Suprapubic skin (tissue), 4 donors: ENCODE measurements around the gene RTEL1. TPM values are rescaled to one million over a fixed set of nuclear protein-coding genes. Genes with fewer than 3 reads are reported as not detected.
A peak's percentile ranks its signal among the peaks of the same experiment; 100 is the strongest.
"Not testable (repeated sequence)": the region's sequence is repeated elsewhere in the genome, so short reads cannot be mapped to it uniquely, and the experiment has no call there.

Experiments used
- DNase-seq, 2 donors: peaks; one replicate each; pipeline ENCODE4 v3.0.0-alpha.2; 2019; ENCODE audit warnings: low spot score in 2 of 2
- H3K27ac ChIP-seq: fragments of 200-600 bp; sonication (generic); one replicate; pipeline ENCODE4 v1.5.1; 2019
- H3K27me3 ChIP-seq: fragments of 200-600 bp; sonication (generic); one replicate; pipeline ENCODE4 v1.5.1; 2019
- H3K36me3 ChIP-seq: fragments of 200-600 bp; sonication (generic); one replicate; pipeline ENCODE4 v1.5.1; 2019
- H3K4me1 ChIP-seq: fragments of 200-600 bp; sonication (generic); one replicate; pipeline ENCODE4 v1.5.1; 2019
- H3K4me3 ChIP-seq: fragments of 200-600 bp; sonication (generic); one replicate; pipeline ENCODE4 v1.5.1; 2019; ENCODE audit warnings: mild to moderate bottlenecking
- H3K9me3 ChIP-seq: fragments of 200-600 bp; sonication (generic); one replicate; pipeline ENCODE4 v1.5.1; 2019
- EP300 ChIP-seq: sonication (generic); formaldehyde crosslinking; IDR thresholded peaks from one replicate; pipeline ENCODE4 v1.6.1; 2017; ENCODE audit warnings: antibody characterized with exemption
- POLR2A ChIP-seq, 2 donors: fragments of 450-650 bp; IDR thresholded peaks; one replicate each; pipeline ENCODE4 v1.6.1; 2017; ENCODE audit warnings: antibody characterized with exemption in 2 of 2, mild to moderate bottlenecking in 2 of 2, moderate library complexity in 2 of 2
- POLR2AphosphoS5 ChIP-seq, 3 donors: sonication (generic); formaldehyde crosslinking; IDR thresholded peaks; one replicate each; pipeline ENCODE4 v1.6.1; 2017; ENCODE audit warnings: antibody characterized with exemption in 3 of 3
- WGBS: methylation state at CpG from one replicate; pipeline ENCODE4 v1.1.5; 2018; 5-methylcytosine and 5-hydroxymethylcytosine counted together
- total RNA-seq, 4 donors: library from RNA; depleted of rRNA; stranded (reverse); fragments of >200 nt; gene quantifications; one replicate each; pipeline ENCODE4 v1.1.0, GENCODE V29; 2016
- TF ChIP-seq, protein P1 (sequence below), 2 donors: fragments of 200-600 bp in 1 of 2; fragments of 450-650 bp in 1 of 2; sonication (generic) in 1 of 2; IDR thresholded peaks; one replicate each; pipeline ENCODE4 v1.5.1; 2016 to 2019; ENCODE audit warnings: antibody characterized with exemption in 2 of 2, mild to moderate bottlenecking in 1 of 2, moderate library complexity in 1 of 2

Gene RTEL1
- total RNA-seq, 4 donors from 2014 or later = 6.9 to 26.6 (median 13.9) TPM

DNA sequence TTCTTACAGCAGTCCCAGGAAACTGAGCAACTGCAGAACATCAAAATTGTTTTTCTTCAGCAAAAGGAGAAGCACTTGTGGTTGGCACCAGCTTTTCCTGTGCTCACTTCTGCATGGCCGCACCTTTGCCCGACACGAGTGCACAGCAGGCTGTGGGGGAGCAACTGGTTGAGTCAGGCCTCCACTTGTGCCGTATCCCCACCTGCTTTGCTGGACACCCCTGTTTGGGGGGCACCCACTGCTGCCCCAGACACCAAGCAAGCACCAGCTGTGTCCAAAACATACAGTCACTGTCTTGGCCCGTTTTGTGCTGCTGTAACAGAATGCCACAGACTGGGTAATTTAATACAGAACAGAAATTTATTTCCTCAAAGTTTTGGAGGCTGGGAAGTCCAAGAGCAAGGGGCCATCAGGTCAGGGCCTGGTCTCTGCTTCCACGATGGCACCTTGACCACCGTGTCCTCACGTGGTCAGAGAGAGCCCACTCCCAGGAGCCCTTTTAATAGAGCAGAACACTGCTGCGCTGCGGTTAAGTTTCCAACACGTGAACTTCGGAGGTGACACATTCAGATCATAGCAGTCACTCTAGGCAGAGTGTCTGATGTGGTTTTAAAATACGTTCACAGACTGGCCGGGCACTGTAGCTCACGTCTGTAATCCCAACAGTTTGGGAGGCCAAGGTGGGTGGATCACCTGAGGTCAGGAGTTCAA is 22.5 kb upstream of the RTEL1 start:
- 87% methylated on average over 15 of the region's 15 CpGs for WGBS
- no peaks in the 10 kb centered on the region for H3K36me3 ChIP-seq
- peaks cover 24% of the 10 kb centered on the region for H3K4me1 ChIP-seq
- no peak for DNase-seq
- H3K27me3 ChIP-seq = no peaks in the 10 kb centered on the region
- H3K27ac ChIP-seq = no peak overlapping the region
- no peaks in the 10 kb centered on the region for H3K9me3 ChIP-seq
- TF ChIP-seq POLR2A (IDR thresholded peaks at IDR 0.05) = no peak
- TF ChIP-seq, protein P1, sequence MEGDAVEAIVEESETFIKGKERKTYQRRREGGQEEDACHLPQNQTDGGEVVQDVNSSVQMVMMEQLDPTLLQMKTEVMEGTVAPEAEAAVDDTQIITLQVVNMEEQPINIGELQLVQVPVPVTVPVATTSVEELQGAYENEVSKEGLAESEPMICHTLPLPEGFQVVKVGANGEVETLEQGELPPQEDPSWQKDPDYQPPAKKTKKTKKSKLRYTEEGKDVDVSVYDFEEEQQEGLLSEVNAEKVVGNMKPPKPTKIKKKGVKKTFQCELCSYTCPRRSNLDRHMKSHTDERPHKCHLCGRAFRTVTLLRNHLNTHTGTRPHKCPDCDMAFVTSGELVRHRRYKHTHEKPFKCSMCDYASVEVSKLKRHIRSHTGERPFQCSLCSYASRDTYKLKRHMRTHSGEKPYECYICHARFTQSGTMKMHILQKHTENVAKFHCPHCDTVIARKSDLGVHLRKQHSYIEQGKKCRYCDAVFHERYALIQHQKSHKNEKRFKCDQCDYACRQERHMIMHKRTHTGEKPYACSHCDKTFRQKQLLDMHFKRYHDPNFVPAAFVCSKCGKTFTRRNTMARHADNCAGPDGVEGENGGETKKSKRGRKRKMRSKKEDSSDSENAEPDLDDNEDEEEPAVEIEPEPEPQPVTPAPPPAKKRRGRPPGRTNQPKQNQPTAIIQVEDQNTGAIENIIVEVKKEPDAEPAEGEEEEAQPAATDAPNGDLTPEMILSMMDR (IDR thresholded peaks at IDR 0.05) = no peak
- no peak for TF ChIP-seq POLR2AphosphoS5 (IDR thresholded peaks at IDR 0.05)
- TF ChIP-seq EP300 = no peak
- H3K4me3 ChIP-seq = no peak overlapping the region

DNA sequence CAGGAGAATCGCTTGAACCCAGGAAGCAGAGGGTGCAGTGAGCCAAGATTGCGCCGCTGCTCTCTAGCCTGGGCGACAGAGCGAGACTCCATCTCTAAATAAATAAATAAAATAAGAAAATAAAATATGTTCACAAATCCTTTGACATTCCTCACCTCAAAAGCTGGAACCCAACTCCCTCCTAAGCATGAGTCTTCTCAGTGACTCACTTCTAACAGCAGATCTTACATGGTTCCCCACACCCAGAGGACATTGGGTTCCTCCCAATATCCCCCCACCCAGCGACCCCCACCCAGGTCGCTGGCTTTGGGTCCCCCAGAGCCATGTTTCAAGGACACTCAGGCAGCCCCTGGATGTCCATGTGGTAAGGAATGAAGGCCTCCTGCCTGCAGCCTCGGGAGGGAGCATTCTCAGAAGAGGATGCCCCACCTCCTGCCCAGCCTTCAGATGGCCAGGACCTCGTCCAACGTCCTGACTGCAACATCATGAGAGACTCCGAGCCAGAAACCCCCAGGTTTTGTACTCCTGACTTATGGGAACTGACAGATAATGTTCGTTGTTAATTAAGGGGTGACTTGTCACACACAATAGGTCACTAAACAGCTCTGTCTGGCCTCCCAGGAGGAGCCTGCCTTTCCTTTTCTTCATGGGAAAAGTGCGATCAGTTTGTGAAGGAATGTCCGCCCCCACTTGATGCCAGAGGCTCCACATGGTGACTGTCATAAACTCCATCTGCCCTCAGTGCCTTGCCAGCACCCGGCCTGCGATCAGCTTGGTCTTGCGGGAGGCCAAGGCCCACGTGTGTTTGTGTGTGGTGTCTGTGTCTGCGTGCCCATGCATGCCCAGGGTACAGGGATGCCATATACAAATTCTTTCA is 21.1 kb upstream of the RTEL1 start:
- WGBS = 55% methylated on average over 15 of the region's 19 CpGs

DNA sequence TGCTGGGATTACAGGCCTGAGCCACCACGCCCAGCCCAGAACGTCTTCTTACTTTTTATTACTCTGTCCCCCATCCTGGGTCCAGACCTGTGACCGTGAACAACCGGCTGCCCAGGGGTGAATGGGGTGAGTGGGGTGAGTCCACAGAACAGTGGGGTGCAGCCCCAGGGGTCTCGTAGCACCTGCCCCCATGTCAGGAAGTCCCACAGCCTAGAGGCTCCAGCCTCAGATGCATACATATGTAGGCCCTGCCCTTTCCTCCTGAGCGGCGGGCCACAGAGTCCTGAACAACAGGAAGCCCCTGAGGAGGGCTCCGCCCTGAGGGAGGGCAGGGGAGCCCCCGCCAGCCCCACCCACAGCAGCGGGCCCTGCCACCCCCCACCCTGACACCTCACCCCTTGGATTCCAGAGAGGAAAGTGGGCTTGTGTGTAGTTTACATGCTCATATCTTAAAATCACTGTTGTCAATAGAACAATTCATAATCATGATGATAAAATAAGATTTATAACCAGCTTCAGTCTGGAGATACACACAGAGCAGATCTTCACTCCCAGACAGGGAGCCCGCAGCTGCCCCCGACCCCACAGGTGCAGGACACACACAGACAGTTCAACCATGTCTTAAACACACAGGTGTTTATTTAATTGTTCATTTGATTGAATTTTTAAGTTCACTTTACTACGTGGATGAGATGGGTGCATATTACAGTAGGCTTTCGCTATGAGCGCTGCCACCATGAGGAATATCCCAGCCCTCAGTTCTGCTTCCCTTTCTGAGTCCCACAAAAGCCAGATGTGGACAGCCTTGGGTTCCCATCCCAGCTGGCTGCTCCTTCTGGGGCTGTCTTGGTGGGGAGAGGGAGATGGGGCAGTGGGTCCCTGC is 18.8 kb upstream of the RTEL1 start:
- Histone ChIP-seq H3K27ac (peak overlapping the region; percentile 66), H3K4me1 (peaks cover 31% of the 10 kb centered on the region), H3K4me3 (peak overlapping the region; percentile 47), H3K9me3 (no peaks in the 10 kb centered on the region), H3K27me3 (no peaks in the 10 kb centered on the region), H3K36me3 (peaks cover 3% of the 10 kb centered on the region)
- DNase-seq = no peak
- TF ChIP-seq EP300 (no peak), POLR2AphosphoS5 (IDR thresholded peaks at IDR 0.05) (no peak), POLR2A (IDR thresholded peaks at IDR 0.05) (no peak)
- TF ChIP-seq, protein P1 (IDR thresholded peaks at IDR 0.05) = no peak
- 72% methylated on average over 13 of the region's 15 CpGs for WGBS

More for the DNA sequence above, 21.1 kb upstream of the RTEL1 start:
- DNase-seq = no peak
- Histone ChIP-seq H3K27me3 (no peaks in the 10 kb centered on the region), H3K4me1 (peaks cover 22% of the 10 kb centered on the region), H3K36me3 (no peaks in the 10 kb centered on the region), H3K9me3 (no peaks in the 10 kb centered on the region), H3K27ac (no peak overlapping the region), H3K4me3 (no peak overlapping the region)
- TF ChIP-seq EP300 (no peak), POLR2AphosphoS5 (IDR thresholded peaks at IDR 0.05) (no peak), POLR2A (IDR thresholded peaks at IDR 0.05) (no peak)
- TF ChIP-seq, protein P1 (IDR thresholded peaks at IDR 0.05) = no peak

DNA sequence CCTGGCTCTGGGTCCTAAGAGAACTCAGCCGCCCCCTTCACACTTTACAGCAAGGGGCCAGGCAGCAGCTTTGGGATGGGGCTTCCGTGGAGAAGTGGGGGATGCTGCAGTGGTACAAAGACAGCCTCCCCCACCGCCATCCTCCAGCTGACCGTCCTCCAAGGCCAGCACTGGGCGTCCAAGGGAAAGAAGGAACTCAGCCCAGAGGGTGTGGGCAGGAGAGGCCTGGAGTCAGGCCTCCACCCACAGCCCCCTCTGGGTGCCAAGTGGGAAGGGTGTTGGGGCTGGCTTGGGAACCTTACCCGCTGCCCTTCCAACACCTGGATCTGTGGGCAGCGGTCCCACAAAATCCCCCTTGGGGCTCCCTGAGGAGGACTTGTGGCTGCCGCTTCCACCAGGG is 18.0 kb upstream of the RTEL1 start:
- peaks cover 31% of the 10 kb centered on the region for H3K4me1 ChIP-seq
- no peaks in the 10 kb centered on the region for H3K9me3 ChIP-seq
- TF ChIP-seq POLR2A (IDR thresholded peaks at IDR 0.05) (no peak), POLR2AphosphoS5 (IDR thresholded peaks at IDR 0.05) (no peak), EP300 (no peak)
- TF ChIP-seq, protein P1 (IDR thresholded peaks at IDR 0.05) = no peak
- no peak for DNase-seq
- no CpG with 5 or more reads among the region's 8 CpGs for WGBS
- H3K4me3 ChIP-seq = peak overlapping the region; percentile 47
- no peaks in the 10 kb centered on the region for H3K27me3 ChIP-seq
- H3K36me3 ChIP-seq = peaks cover 3% of the 10 kb centered on the region
- H3K27ac ChIP-seq = peak overlapping the region; percentile 54

GRCh38 chr20:63640686-63641085 is 17.4 kb upstream of the RTEL1 start:
- Histone ChIP-seq H3K27ac (peak overlapping the region; percentile 54), H3K4me1 (peaks cover 31% of the 10 kb centered on the region), H3K4me3 (peak overlapping the region; percentile 47)
- not testable (repeated sequence) for DNase-seq, H3K9me3 ChIP-seq, H3K36me3 ChIP-seq, H3K27me3 ChIP-seq
- WGBS = 62% methylated on average over 3 of the region's 17 CpGs
